ENCODE measurements around the gene SNX9. TPM values are rescaled to one million over a fixed set of nuclear protein-coding genes. Genes with fewer than 3 reads are reported as not detected.

The SNX9 gene
- total and polyA plus RNA-seq, 2 donors (not counting 1 experiment from before 2014, with no cell fraction given): 10.0 to 50.7 TPM

- Histone ChIP-seq H3K4me2 (replicated peaks; ENCODE audit: low read depth, low read length, poor library complexity, severe bottlenecking) (no peak overlapping the region), H4K20me1 (ENCODE audit: control insufficient read depth, insufficient read depth, low read length, poor library complexity, severe bottlenecking) (no peaks in the 10 kb centered on the region), H3K4me3 (ENCODE audit: control extremely low read depth in 1 of 5, extremely low read depth in 1 of 5, insufficient read depth in 1 of 5, low read depth in 2 of 5, low read length in 4 of 5) (no peak overlapping the region), H3K4me1 (ENCODE audit: control insufficient read depth in 2 of 2, insufficient read depth in 2 of 2, low read length in 2 of 2) (no peaks in the 10 kb centered on the region), H3K79me2 (ENCODE audit: control insufficient read depth, insufficient read depth, low read length) (no peaks in the 10 kb centered on the region), H3K36me3 (replicated peaks in 1 of 2; ENCODE audit: control extremely low read depth in 1 of 2, control insufficient read depth in 1 of 2, extremely low read depth in 1 of 2, insufficient read depth in 2 of 2, low read length in 1 of 2) (no peaks in the 10 kb centered on the region), H3K9me3 (ENCODE audit: control extremely low read depth in 1 of 3, control insufficient read depth in 2 of 3, insufficient read depth in 1 of 3, low read length in 2 of 3) (peaks cover 1 to 32% (median 22%) of the 10 kb centered on the region in 3 donors), H3K27ac (ENCODE audit: low read length in 2 of 2) (no peak overlapping the region), H3K9ac (ENCODE audit: low read length) (no peak overlapping the region), H3K27me3 (replicated peaks in 1 of 4; ENCODE audit: control extremely low read depth in 1 of 4, control insufficient read depth in 3 of 4, insufficient read depth in 4 of 4, low read length in 3 of 4) (peaks cover 0 to 4% (median 2%) of the 10 kb centered on the region in 4 experiments), H2AFZ (ENCODE audit: insufficient read depth, low read depth, low read length, poor library complexity, severe bottlenecking) (no peak overlapping the region)
- ChIA-PET POLR2A (no interaction called here), CTCF (no interaction called here)
- no peak for DNase-seq
- Mint-ChIP-seq H3K9me3 (ENCODE audit: insufficient read depth) (peaks cover 11% of the 10 kb centered on the region), H3K27me3 (peaks cover 12% of the 10 kb centered on the region), H3K4me3 (no peak overlapping the region), H3K27ac (no peak overlapping the region), H3K4me1 (peaks cover 4% of the 10 kb centered on the region)
- 65% methylated on average over 9 of the region's 13 CpGs for WGBS (ENCODE audit: insufficient coverage)
- ATAC-seq (ENCODE audit: low read depth): no peak
- TF ChIP-seq, protein P1, sequence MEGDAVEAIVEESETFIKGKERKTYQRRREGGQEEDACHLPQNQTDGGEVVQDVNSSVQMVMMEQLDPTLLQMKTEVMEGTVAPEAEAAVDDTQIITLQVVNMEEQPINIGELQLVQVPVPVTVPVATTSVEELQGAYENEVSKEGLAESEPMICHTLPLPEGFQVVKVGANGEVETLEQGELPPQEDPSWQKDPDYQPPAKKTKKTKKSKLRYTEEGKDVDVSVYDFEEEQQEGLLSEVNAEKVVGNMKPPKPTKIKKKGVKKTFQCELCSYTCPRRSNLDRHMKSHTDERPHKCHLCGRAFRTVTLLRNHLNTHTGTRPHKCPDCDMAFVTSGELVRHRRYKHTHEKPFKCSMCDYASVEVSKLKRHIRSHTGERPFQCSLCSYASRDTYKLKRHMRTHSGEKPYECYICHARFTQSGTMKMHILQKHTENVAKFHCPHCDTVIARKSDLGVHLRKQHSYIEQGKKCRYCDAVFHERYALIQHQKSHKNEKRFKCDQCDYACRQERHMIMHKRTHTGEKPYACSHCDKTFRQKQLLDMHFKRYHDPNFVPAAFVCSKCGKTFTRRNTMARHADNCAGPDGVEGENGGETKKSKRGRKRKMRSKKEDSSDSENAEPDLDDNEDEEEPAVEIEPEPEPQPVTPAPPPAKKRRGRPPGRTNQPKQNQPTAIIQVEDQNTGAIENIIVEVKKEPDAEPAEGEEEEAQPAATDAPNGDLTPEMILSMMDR (IDR thresholded peaks at IDR 0.05): no peak
- TF ChIP-seq EZH2 (IDR thresholded peaks at IDR 0.05; ENCODE audit: borderline replicate concordance, insufficient read depth, low read depth, low read length, poor library complexity, severe bottlenecking): no peak
- intact Hi-C loops (cut with micrococcal nuclease): no loop called here
Observed at GRCh38 chr6:157961832-157962575, 139.0 kb downstream of the SNX9 start.

GRCh38 chr6:157962601-157963302, 139.7 kb downstream of the SNX9 start:
- peaks cover 12% of the 10 kb centered on the region for H3K27me3 Mint-ChIP-seq
- intact Hi-C loops (cut with micrococcal nuclease): no loop called here
- H3K4me3 Mint-ChIP-seq: no peak overlapping the region
- Histone ChIP-seq H3K36me3 (replicated peaks in 1 of 2; ENCODE audit: control extremely low read depth in 1 of 2, control insufficient read depth in 1 of 2, extremely low read depth in 1 of 2, insufficient read depth in 2 of 2, low read length in 1 of 2) (no peaks in the 10 kb centered on the region), H3K9ac (ENCODE audit: low read length) (no peak overlapping the region), H3K79me2 (ENCODE audit: control insufficient read depth, insufficient read depth, low read length) (no peaks in the 10 kb centered on the region), H3K9me3 (ENCODE audit: control extremely low read depth in 1 of 3, control insufficient read depth in 2 of 3, insufficient read depth in 1 of 3, low read length in 2 of 3) (peaks cover 1 to 25% (median 18%) of the 10 kb centered on the region in 3 donors), H3K27me3 (replicated peaks in 1 of 4; ENCODE audit: control extremely low read depth in 1 of 4, control insufficient read depth in 3 of 4, insufficient read depth in 4 of 4, low read length in 3 of 4) (peaks cover 0 to 4% (median 2%) of the 10 kb centered on the region in 4 experiments), H3K4me1 (ENCODE audit: control insufficient read depth in 2 of 2, insufficient read depth in 2 of 2, low read length in 2 of 2) (no peaks in the 10 kb centered on the region), H3K4me3 (ENCODE audit: control extremely low read depth in 1 of 5, extremely low read depth in 1 of 5, insufficient read depth in 1 of 5, low read depth in 2 of 5, low read length in 4 of 5) (no peak overlapping the region), H3K27ac (ENCODE audit: low read length in 2 of 2) (no peak overlapping the region), H4K20me1 (ENCODE audit: control insufficient read depth, insufficient read depth, low read length, poor library complexity, severe bottlenecking) (no peaks in the 10 kb centered on the region), H3K4me2 (replicated peaks; ENCODE audit: low read depth, low read length, poor library complexity, severe bottlenecking) (no peak overlapping the region), H2AFZ (ENCODE audit: insufficient read depth, low read depth, low read length, poor library complexity, severe bottlenecking) (no peak overlapping the region)
- peaks cover 4% of the 10 kb centered on the region for H3K4me1 Mint-ChIP-seq
- peaks cover 11% of the 10 kb centered on the region for H3K9me3 Mint-ChIP-seq (ENCODE audit: insufficient read depth)
- no peak for DNase-seq
- no peak for ATAC-seq (ENCODE audit: low read depth)
- POLR2A ChIA-PET: interaction anchor here (0.7 kb wide), 2 partner anchors 35 to 571 kb away, joined by 3 to 7 read pairs; no protein-coding TSS in a partner anchor
- no peak for TF ChIP-seq EZH2 (IDR thresholded peaks at IDR 0.05; ENCODE audit: borderline replicate concordance, insufficient read depth, low read depth, low read length, poor library complexity, severe bottlenecking)
- TF ChIP-seq, protein P1 (IDR thresholded peaks at IDR 0.05): no peak
- H3K27ac Mint-ChIP-seq: no peak overlapping the region
- WGBS (ENCODE audit: insufficient coverage): 70% methylated on average over 2 of the region's 12 CpGs
- CTCF ChIA-PET: no interaction called here

All from B cell (primary cell).